GM12878 (cell line): ENCODE results near the gene CLCNKA. TPM values are rescaled to one million over a fixed set of nuclear protein-coding genes. Genes with fewer than 3 reads are reported as not detected.
A peak's percentile ranks its signal among the peaks of the same experiment; 100 is the strongest.

Experiments used
- ATAC-seq: fragments of 200-7000 bp; cut with Tn5 transposase; 3 replicates; pipeline ENCODE4 v1.9.1; 2020; ENCODE audit warnings: mild to moderate bottlenecking, moderate library complexity
- BruUV-seq: library from RNA; stranded (reverse); fragments of 400-500 nt; replicated peaks from 2 replicates; lab custom pipeline; 2021; lab: Mats Ljungman, UMichigan
- CTCF ChIA-PET: fragments of 300-600 bp; sonication (Branson Sonifier 250); formaldehyde crosslinking; extraction: SDS; loops from one replicate; lab custom pipeline; 2021; ENCODE audit warnings: inconsistent platforms; lab: Yijun Ruan, JAX
- POLR2A ChIA-PET: fragments of 350-600 bp; formaldehyde crosslinking; extraction: SDS; loops from one replicate; lab custom pipeline; 2021; ENCODE audit warnings: inconsistent platforms; lab: Charles Lee
- RAD21 ChIA-PET: fragments of 300-600 bp; sonication (Branson Sonifier 250); formaldehyde crosslinking; loops from one replicate; lab custom pipeline; 2023; ENCODE audit warnings: antibody characterized with exemption; ENCODE audit not compliant: unreplicated experiment; lab: Charles Lee
- SMC1A ChIA-PET: fragments of 300-600 bp; sonication (Branson Sonifier 250); formaldehyde crosslinking; loops from one replicate; lab custom pipeline; 2023; ENCODE audit not compliant: unreplicated experiment, uncharacterized antibody; lab: Charles Lee
- DNase-seq: peaks from one replicate; pipeline ENCODE4 v3.0.0-alpha.2; 2011; ENCODE audit warnings: low read depth, low spot score
- FAIRE-seq: peaks from 3 replicates; lab custom pipeline; 2011; peaks lifted over from hg19 to GRCh38; lab: Jason Lieb, UNC
- H2AFZ ChIP-seq: 2 replicates; pipeline ENCODE4 v1.6.0; 2011; ENCODE audit warnings: low read depth, low read length, control low read depth; ENCODE audit not compliant: control insufficient read depth
- H3K27ac ChIP-seq: 2 replicates; pipeline ENCODE4 v1.5.1; 2011; ENCODE audit warnings: control low read depth; ENCODE audit not compliant: control insufficient read depth, insufficient read depth
- H3K27me3 ChIP-seq, 2 experiments: replicated peaks in 1 of 2; 2 replicates each; pipeline versions ENCODE4 v1.6.0 to v1.6.1; 2011; ENCODE audit warnings: low read length in 1 of 2; ENCODE audit not compliant: control insufficient read depth in 2 of 2, insufficient read depth in 2 of 2
- H3K36me3 ChIP-seq, 2 experiments: 2 replicates each; pipeline ENCODE4 v1.5.1; 2011; ENCODE audit warnings: low read length in 1 of 2; ENCODE audit not compliant: control insufficient read depth in 2 of 2, insufficient read depth in 2 of 2
- H3K4me1 ChIP-seq: 2 replicates; pipeline ENCODE4 v1.6.1; 2011; ENCODE audit warnings: mild to moderate bottlenecking, low read length, moderate library complexity, mixed read lengths; ENCODE audit not compliant: control insufficient read depth, insufficient read depth
- H3K4me2 ChIP-seq: 2 replicates; pipeline ENCODE4 v1.6.0; 2011; ENCODE audit warnings: control low read depth; ENCODE audit not compliant: control insufficient read depth, insufficient read depth
- H3K4me3 ChIP-seq: fragments of 200-600 bp; sonication (generic); 2 replicates; pipeline ENCODE4 v1.5.1; 2016
- H3K79me2 ChIP-seq: 2 replicates; pipeline ENCODE4 v1.6.0; 2011; ENCODE audit warnings: low read length; ENCODE audit not compliant: control insufficient read depth, insufficient read depth
- H3K9ac ChIP-seq: 2 replicates; pipeline ENCODE4 v1.8.0; 2011; ENCODE audit warnings: low read length, control low read depth, mixed read lengths; ENCODE audit not compliant: control insufficient read depth, insufficient read depth
- H3K9me3 ChIP-seq: replicated peaks from 3 replicates; pipeline ENCODE4 v1.5.1; 2011; ENCODE audit warnings: mild to moderate bottlenecking, low read length; ENCODE audit not compliant: control insufficient read depth, insufficient read depth
- H4K20me1 ChIP-seq: 2 replicates; pipeline ENCODE4 v1.6.0; 2011; ENCODE audit not compliant: control insufficient read depth, insufficient read depth
- CHD4 ChIP-seq: fragments of 200-600 bp; sonication (generic); IDR thresholded peaks from 2 replicates; pipeline ENCODE4 v1.6.1; 2016; ENCODE audit warnings: mild to moderate bottlenecking
- EGR1 ChIP-seq, 2 experiments: IDR thresholded peaks; 1 replicate in 1 of 2; 2 replicates in 1 of 2; pipeline ENCODE4 v1.6.1; 2011 to 2012; ENCODE audit warnings: low read depth in 2 of 2, low read length in 2 of 2, borderline replicate concordance in 1 of 2, mild to moderate bottlenecking in 1 of 2, moderate library complexity in 1 of 2
- FOXK2 ChIP-seq: fragments of 450-650 bp; IDR thresholded peaks from 2 replicates; pipeline ENCODE4 v1.6.1; 2017; ENCODE audit warnings: mild to moderate bottlenecking, moderate library complexity
- IKZF2 ChIP-seq, 2 experiments: fragments of 450-650 bp; IDR thresholded peaks; 2 replicates each; pipeline ENCODE4 v1.6.1; 2017; ENCODE audit warnings: mild to moderate bottlenecking in 2 of 2, moderate library complexity in 2 of 2
- MXI1 ChIP-seq: fragments of 150-350 bp; IDR thresholded peaks from 2 replicates; pipeline ENCODE4 v1.6.1; 2011; ENCODE audit warnings: low read depth, mild to moderate bottlenecking, inconsistent platforms, low read length, improper control_type of control experiment
- RAD21 ChIP-seq: IDR thresholded peaks from 2 replicates; pipeline ENCODE4 v1.6.1; 2011; ENCODE audit warnings: mild to moderate bottlenecking, low read depth, low read length, moderate library complexity; ENCODE audit not compliant: insufficient read depth
- RB1 ChIP-seq: fragments of 450-650 bp; formaldehyde crosslinking; IDR thresholded peaks from 2 replicates; pipeline ENCODE4 v1.6.1; 2017; ENCODE audit warnings: mild to moderate bottlenecking, borderline replicate concordance
- RCOR1 ChIP-seq: conservative IDR thresholded peaks from 2 replicates; pipeline ENCODE4 v1.6.1; 2012; ENCODE audit warnings: low read depth, low read length, improper control_type of control experiment
- RUNX3 ChIP-seq: IDR thresholded peaks from 2 replicates; pipeline ENCODE4 v1.6.1; 2012; ENCODE audit warnings: low read length, inconsistent platforms
- SMC3 ChIP-seq: IDR thresholded peaks from 2 replicates; pipeline ENCODE4 v1.6.1; 2011; ENCODE audit warnings: low read length, improper control_type of control experiment, borderline replicate concordance
- TBL1XR1 ChIP-seq: IDR thresholded peaks from 2 replicates; pipeline ENCODE4 v1.6.1; 2012; ENCODE audit warnings: low read depth, low read length, improper control_type of control experiment
- YY1 ChIP-seq: IDR thresholded peaks from 2 replicates; pipeline ENCODE4 v1.6.1; 2011; ENCODE audit warnings: low read depth, mild to moderate bottlenecking, low read length
- ZNF24 ChIP-seq: fragments of 450-650 bp; IDR thresholded peaks from 2 replicates; pipeline ENCODE4 v1.6.1; 2017; ENCODE audit warnings: antibody characterized with exemption, mild to moderate bottlenecking
- WGBS: methylation state at CpG from one replicate; pipeline ENCODE4 v1.1.6; 2016; ENCODE audit warnings: low lambda C conversion rate; ENCODE audit not compliant: insufficient replicate concordance, insufficient coverage; ENCODE audit errors: missing lambda C conversion rate; 5-methylcytosine and 5-hydroxymethylcytosine counted together
- in situ Hi-C: fragments of 300-500 bp; cut with MboI; formaldehyde crosslinking; loops from 9 replicates; pipeline ENCODE4 v1.14.3; 2018; ENCODE audit warnings: mixed read lengths
- intact Hi-C: fragments of 100-400 bp; cut with micrococcal nuclease; formaldehyde crosslinking; loops from one replicate; pipeline ENCODE4 v1.14.2; 2022; ENCODE audit not compliant: unreplicated experiment
- polyA plus RNA-seq, 11 experiments: library from polyadenylated mRNA; depleted of rRNA in 4 of 11; unstranded in 6 of 11; stranded (reverse) in 5 of 11; fragments of >200 nt; fragmentation: Nextera tagmentation in 4 of 11; fragmentation: Illumina TruSeq in 1 of 11; extraction: Ambion mirVana in 4 of 11; extraction: Trizol in 1 of 11; gene quantifications; 1 replicate in 1 of 11; 2 replicates in 10 of 11; pipeline versions ENCODE4 v1.2.1 to v1.2.3, GENCODE V29; 2011 to 2016; ENCODE audit warnings: inconsistent platforms in 2 of 11, missing spikeins in 2 of 11, low read depth in 1 of 11
- total RNA-seq, 4 experiments: library from RNA; depleted of rRNA in 3 of 4; stranded (reverse); fragments of >200 nt in 3 of 4; fragmentation: Illumina TruSeq in 1 of 4; extraction: Trizol in 1 of 4; gene quantifications; 2 replicates each; pipeline versions ENCODE4 v1.2.1 to v1.2.3, GENCODE V29; 2013 to 2021
- TF ChIP-seq, protein P1 (sequence below), 3 experiments: IDR thresholded peaks in 2 of 3; conservative IDR thresholded peaks in 1 of 3; 2 replicates each; pipeline ENCODE4 v1.5.1; 2011; ENCODE audit warnings: low read depth in 3 of 3, low read length in 3 of 3, mild to moderate bottlenecking in 3 of 3, control low read depth in 2 of 3, moderate library complexity in 2 of 3, inconsistent platforms in 1 of 3, mixed read lengths in 1 of 3; ENCODE audit not compliant: control insufficient read depth in 2 of 3, insufficient read depth in 1 of 3; ENCODE audit errors: extremely low read depth in 1 of 3

The CLCNKA gene
- total and polyA plus RNA-seq, 10 of the 15 experiments (the other 5 are each of a cell fraction or from before 2014, with no cell fraction given), result 0.02 to 0.15 (median 0.08) TPM; not detected in 6

GRCh38 chr1:16007671-16008341 is 14.0 kb upstream of the CLCNKA start (continued):
- TF ChIP-seq EGR1 (IDR thresholded peaks at IDR 0.05; ENCODE audit: borderline replicate concordance in 1 of 2, low read depth in 2 of 2, low read length in 2 of 2) (no peak), IKZF2 (IDR thresholded peaks at IDR 0.05) (no peak)

GRCh38 chr1:16009030-16009460 is 12.8 kb upstream of the CLCNKA start:
- H3K9ac ChIP-seq, result no peak overlapping the region
- 0% methylated on average over 4 of the region's 4 CpGs for WGBS
- H3K79me2 ChIP-seq, result no peaks in the 10 kb centered on the region
- ChIA-PET POLR2A (no interaction called here), SMC1A (interaction anchor here (0.7 to 6.5 kb wide), 9 partner anchors 12 to 312 kb away, joined by 3 to 57 read pairs (median 5); no protein-coding TSS in a partner anchor), CTCF (interaction anchor here (0.5 to 7.5 kb wide), 25 partner anchors 8 to 347 kb away, joined by 3 to 81 read pairs (median 4); partner anchors contain the start of genes CLCNKA and HSPB7), RAD21 (interaction anchor here (1.0 to 4.2 kb wide), 7 partner anchors 11 to 215 kb away, joined by 3 to 26 read pairs (median 6); no protein-coding TSS in a partner anchor)
- no peaks in the 10 kb centered on the region for H3K9me3 ChIP-seq
- ATAC-seq (peak; percentile 55), FAIRE-seq (peak; percentile 84), DNase-seq (no peak)
- H2AFZ ChIP-seq, result no peak overlapping the region
- H3K27me3 ChIP-seq, result no peaks in the 10 kb centered on the region; a peak in 1 of 4 replicates
- H3K27ac ChIP-seq, result no peak overlapping the region
- H4K20me1 ChIP-seq, result no peaks in the 10 kb centered on the region
- no peak overlapping the region for H3K4me2 ChIP-seq
- in situ Hi-C loops (no loop called here), intact Hi-C loops (loop anchor here (1.0 to 5.0 kb wide), 4 partner anchors 24 to 207 kb away; no protein-coding TSS in a partner anchor)
- H3K4me1 ChIP-seq, result peaks cover 34% of the 10 kb centered on the region
- no peaks in the 10 kb centered on the region for H3K36me3 ChIP-seq
- no TSS peak for BruUV-seq
- TF ChIP-seq RUNX3, result peak; percentile 36
- no peak for TF ChIP-seq RB1
- TF ChIP-seq, protein P1, sequence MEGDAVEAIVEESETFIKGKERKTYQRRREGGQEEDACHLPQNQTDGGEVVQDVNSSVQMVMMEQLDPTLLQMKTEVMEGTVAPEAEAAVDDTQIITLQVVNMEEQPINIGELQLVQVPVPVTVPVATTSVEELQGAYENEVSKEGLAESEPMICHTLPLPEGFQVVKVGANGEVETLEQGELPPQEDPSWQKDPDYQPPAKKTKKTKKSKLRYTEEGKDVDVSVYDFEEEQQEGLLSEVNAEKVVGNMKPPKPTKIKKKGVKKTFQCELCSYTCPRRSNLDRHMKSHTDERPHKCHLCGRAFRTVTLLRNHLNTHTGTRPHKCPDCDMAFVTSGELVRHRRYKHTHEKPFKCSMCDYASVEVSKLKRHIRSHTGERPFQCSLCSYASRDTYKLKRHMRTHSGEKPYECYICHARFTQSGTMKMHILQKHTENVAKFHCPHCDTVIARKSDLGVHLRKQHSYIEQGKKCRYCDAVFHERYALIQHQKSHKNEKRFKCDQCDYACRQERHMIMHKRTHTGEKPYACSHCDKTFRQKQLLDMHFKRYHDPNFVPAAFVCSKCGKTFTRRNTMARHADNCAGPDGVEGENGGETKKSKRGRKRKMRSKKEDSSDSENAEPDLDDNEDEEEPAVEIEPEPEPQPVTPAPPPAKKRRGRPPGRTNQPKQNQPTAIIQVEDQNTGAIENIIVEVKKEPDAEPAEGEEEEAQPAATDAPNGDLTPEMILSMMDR (IDR thresholded peaks at IDR 0.05 in 2 of 3, conservative IDR thresholded peaks at IDR 0.05 in 1 of 3; ENCODE audit: control insufficient read depth in 2 of 3, extremely low read depth in 1 of 3, insufficient read depth in 1 of 3, low read depth in 3 of 3, low read length in 3 of 3), result peak; percentile 93 to 97 (median 93)
- peak; percentile 94 for TF ChIP-seq RAD21
- 0 out of 2 replicates have a peak, but pooled peaks have one; percentile 53 for TF ChIP-seq YY1
- TF ChIP-seq SMC3, result peak; percentile 91
- no peak for TF ChIP-seq CHD4
- TF ChIP-seq TBL1XR1, result 0 out of 2 replicates have a peak, but pooled peaks have one; percentile 11
- no peak for TF ChIP-seq ZNF24
- TF ChIP-seq RCOR1, result no peak
- TF ChIP-seq MXI1, result no peak
- TF ChIP-seq FOXK2, result no peak
- H3K4me3 ChIP-seq, result no peak overlapping the region
